Measurements from ENCODE around the gene CCNY. TPM values are rescaled to one million over a fixed set of nuclear protein-coding genes. Genes with fewer than 3 reads are reported as not detected.

Gene CCNY
- total and polyA plus RNA-seq, 4 donors, result 25.5 to 95.9 (median 54.4) TPM

DNA sequence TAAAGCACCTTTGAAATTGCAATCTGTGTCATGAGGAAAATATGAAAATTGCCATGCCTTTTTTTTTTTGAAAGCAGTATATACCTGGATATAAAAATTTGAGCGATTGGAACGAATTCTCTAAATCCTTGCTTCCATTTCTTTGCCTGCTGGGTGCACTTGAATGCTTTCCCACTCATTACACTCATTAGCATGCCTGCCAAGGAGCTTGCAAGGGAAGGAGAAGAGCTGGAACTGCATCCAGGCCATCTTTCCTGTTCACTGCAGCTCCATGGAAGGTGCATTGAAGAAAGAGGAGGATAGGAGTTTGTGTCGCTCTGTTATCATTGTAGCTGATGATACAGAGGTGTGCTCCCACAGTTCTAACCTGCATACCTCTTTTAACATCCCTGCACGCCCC lies 166.4 kb downstream of the CCNY start:
- WGBS, 2 donors, result 93 to 97% methylated on average over 4 of the region's 4 CpGs
- Histone ChIP-seq H3K36me3 (ENCODE audit: control insufficient read depth in 1 of 2, insufficient read depth in 2 of 2, low read length in 1 of 2) (no peaks in the 10 kb centered on the region), H3K4me1 (ENCODE audit: control insufficient read depth in 1 of 2, insufficient read depth in 2 of 2, low read length in 2 of 2) (no peaks in the 10 kb centered on the region), H3K4me3 (ENCODE audit: low read length in 2 of 2) (no peak overlapping the region), H3K27me3 (ENCODE audit: control insufficient read depth in 1 of 2, insufficient read depth in 2 of 2, low read length in 1 of 2) (no peaks in the 10 kb centered on the region), H3K27ac (ENCODE audit: low read depth in 1 of 2, low read length in 2 of 2) (no peak overlapping the region), H3K9me3 (ENCODE audit: control insufficient read depth, low read length) (no peaks in the 10 kb centered on the region)
- intact Hi-C loops (cut with DNase I), result no loop called here
- ATAC-seq (ENCODE audit: low FRiP score) (no peak), DNase-seq (no peak)

GRCh38 chr10:35503578-35503977 lies 167.3 kb downstream of the CCNY start:
- no peaks in the 10 kb centered on the region for H3K27me3 ChIP-seq (ENCODE audit: control insufficient read depth in 1 of 2, insufficient read depth in 2 of 2, low read length in 1 of 2)
- intact Hi-C loops (cut with DNase I), result no loop called here
- H3K36me3 ChIP-seq (ENCODE audit: control insufficient read depth in 1 of 2, insufficient read depth in 2 of 2, low read length in 1 of 2), result no peaks in the 10 kb centered on the region
- DNase-seq (no peak), ATAC-seq (ENCODE audit: low FRiP score) (no peak)
- H3K4me3 ChIP-seq (ENCODE audit: low read length in 2 of 2), result no peak overlapping the region
- no peaks in the 10 kb centered on the region for H3K4me1 ChIP-seq (ENCODE audit: control insufficient read depth in 1 of 2, insufficient read depth in 2 of 2, low read length in 2 of 2)
- 87 to 89% methylated on average over 5 of the region's 5 CpGs for WGBS, 2 donors
- H3K9me3 ChIP-seq (ENCODE audit: control insufficient read depth, low read length), result no peaks in the 10 kb centered on the region
- no peak overlapping the region for H3K27ac ChIP-seq (ENCODE audit: low read depth in 1 of 2, low read length in 2 of 2)

DNA sequence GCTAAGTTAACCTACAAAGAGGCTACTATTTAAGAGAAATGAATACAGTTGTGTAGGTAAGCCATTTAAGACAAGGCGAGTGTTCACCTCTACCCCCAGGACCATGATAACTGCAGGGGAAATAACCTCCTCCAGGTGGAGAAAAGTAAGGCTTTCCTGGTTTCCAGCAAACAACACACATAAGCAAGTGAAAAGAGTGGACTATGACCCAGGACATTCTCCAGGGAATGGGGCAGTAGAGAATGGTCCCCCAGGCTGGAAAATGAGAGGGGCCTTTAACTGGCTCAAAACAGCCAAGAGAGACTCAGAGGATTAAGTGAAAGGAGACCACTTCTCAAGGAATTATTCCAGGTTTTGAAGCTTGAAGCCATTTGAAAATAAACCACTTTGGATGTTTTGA lies 167.8 kb downstream of the CCNY start:
- DNase-seq (no peak), ATAC-seq (ENCODE audit: low FRiP score) (no peak)
- no peaks in the 10 kb centered on the region for H3K27me3 ChIP-seq (ENCODE audit: control insufficient read depth in 1 of 2, insufficient read depth in 2 of 2, low read length in 1 of 2)
- no peaks in the 10 kb centered on the region for H3K36me3 ChIP-seq (ENCODE audit: control insufficient read depth in 1 of 2, insufficient read depth in 2 of 2, low read length in 1 of 2)
- H3K4me1 ChIP-seq (ENCODE audit: control insufficient read depth in 1 of 2, insufficient read depth in 2 of 2, low read length in 2 of 2), result no peaks in the 10 kb centered on the region
- intact Hi-C loops (cut with DNase I), result no loop called here
- WGBS, 2 donors, result 97% methylated on average over 1 of the region's 1 CpG
- H3K9me3 ChIP-seq (ENCODE audit: control insufficient read depth, low read length), result no peaks in the 10 kb centered on the region
- H3K4me3 ChIP-seq (ENCODE audit: low read length in 2 of 2), result no peak overlapping the region
- H3K27ac ChIP-seq (ENCODE audit: low read depth in 1 of 2, low read length in 2 of 2), result no peak overlapping the region

- H3K27me3 ChIP-seq (ENCODE audit: control insufficient read depth in 1 of 2, insufficient read depth in 2 of 2, low read length in 1 of 2), result no peaks in the 10 kb centered on the region
- H3K9me3 ChIP-seq (ENCODE audit: control insufficient read depth, low read length), result no peaks in the 10 kb centered on the region
- ATAC-seq (ENCODE audit: low FRiP score), result no peak
- no peak overlapping the region for H3K27ac ChIP-seq (ENCODE audit: low read depth in 1 of 2, low read length in 2 of 2)
- intact Hi-C loops (cut with DNase I), result no loop called here
- H3K4me1 ChIP-seq (ENCODE audit: control insufficient read depth in 1 of 2, insufficient read depth in 2 of 2, low read length in 2 of 2), result no peaks in the 10 kb centered on the region
- H3K36me3 ChIP-seq (ENCODE audit: control insufficient read depth in 1 of 2, insufficient read depth in 2 of 2, low read length in 1 of 2), result no peaks in the 10 kb centered on the region
- DNase-seq, result no peak
- 91 to 95% methylated on average over 3 of the region's 3 CpGs for WGBS, 2 donors
- no peak overlapping the region for H3K4me3 ChIP-seq (ENCODE audit: low read length in 2 of 2)
Measured at GRCh38 chr10:35505241-35505873, 169.0 kb downstream of the CCNY start.

DNA sequence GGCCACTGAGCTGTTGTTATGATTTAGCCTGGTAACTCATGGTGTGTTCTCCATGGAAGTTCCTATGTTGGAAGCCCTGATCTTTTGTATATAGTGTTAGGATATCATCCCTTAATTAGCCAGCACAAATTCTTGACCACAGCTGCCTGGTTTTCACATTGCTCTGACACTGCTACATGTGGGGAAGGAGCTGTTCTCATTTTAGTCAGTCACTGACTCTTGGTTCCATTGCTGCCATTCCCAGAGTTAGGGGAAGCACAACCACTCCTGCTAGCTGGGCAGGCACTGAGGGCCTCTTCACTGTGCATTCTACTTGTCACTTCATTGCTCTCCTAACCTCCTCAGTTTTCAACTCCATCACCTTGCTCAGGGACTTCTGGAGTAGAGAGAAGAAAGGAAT lies 170.4 kb downstream of the CCNY start:
- intact Hi-C loops (cut with DNase I), result no loop called here
- no peak for ATAC-seq (ENCODE audit: low FRiP score)
- Histone ChIP-seq H3K4me1 (ENCODE audit: control insufficient read depth in 1 of 2, insufficient read depth in 2 of 2, low read length in 2 of 2) (no peaks in the 10 kb centered on the region), H3K27ac (ENCODE audit: low read depth in 1 of 2, low read length in 2 of 2) (no peak overlapping the region), H3K9me3 (ENCODE audit: control insufficient read depth, low read length) (no peaks in the 10 kb centered on the region), H3K4me3 (ENCODE audit: low read length in 2 of 2) (no peak overlapping the region), H3K36me3 (ENCODE audit: control insufficient read depth in 1 of 2, insufficient read depth in 2 of 2, low read length in 1 of 2) (no peaks in the 10 kb centered on the region), H3K27me3 (ENCODE audit: control insufficient read depth in 1 of 2, insufficient read depth in 2 of 2, low read length in 1 of 2) (no peaks in the 10 kb centered on the region)
- DNase-seq, result no peak

GRCh38 chr10:35507519-35508109 lies 171.3 kb downstream of the CCNY start:
- intact Hi-C loops (cut with DNase I), result no loop called here
- no peak for ATAC-seq (ENCODE audit: low FRiP score)
- WGBS, 2 donors, result 94 to 95% methylated on average over 8 of the region's 8 CpGs
- no peak for DNase-seq
- no peak overlapping the region for H3K4me3 ChIP-seq (ENCODE audit: low read length in 2 of 2)
- no peak overlapping the region for H3K27ac ChIP-seq (ENCODE audit: low read depth in 1 of 2, low read length in 2 of 2)
- no peaks in the 10 kb centered on the region for H3K27me3 ChIP-seq (ENCODE audit: control insufficient read depth in 1 of 2, insufficient read depth in 2 of 2, low read length in 1 of 2)
- H3K36me3 ChIP-seq (ENCODE audit: control insufficient read depth in 1 of 2, insufficient read depth in 2 of 2, low read length in 1 of 2), result no peaks in the 10 kb centered on the region
- no peaks in the 10 kb centered on the region for H3K9me3 ChIP-seq (ENCODE audit: control insufficient read depth, low read length)
- H3K4me1 ChIP-seq (ENCODE audit: control insufficient read depth in 1 of 2, insufficient read depth in 2 of 2, low read length in 2 of 2), result no peaks in the 10 kb centered on the region

GRCh38 chr10:35508647-35509046 lies 172.3 kb downstream of the CCNY start:
- Histone ChIP-seq H3K9me3 (ENCODE audit: control insufficient read depth, low read length) (no peaks in the 10 kb centered on the region), H3K36me3 (ENCODE audit: control insufficient read depth in 1 of 2, insufficient read depth in 2 of 2, low read length in 1 of 2) (no peaks in the 10 kb centered on the region), H3K27me3 (ENCODE audit: control insufficient read depth in 1 of 2, insufficient read depth in 2 of 2, low read length in 1 of 2) (no peaks in the 10 kb centered on the region), H3K4me3 (ENCODE audit: low read length in 2 of 2) (no peak overlapping the region), H3K27ac (ENCODE audit: low read depth in 1 of 2, low read length in 2 of 2) (no peak overlapping the region), H3K4me1 (ENCODE audit: control insufficient read depth in 1 of 2, insufficient read depth in 2 of 2, low read length in 2 of 2) (no peaks in the 10 kb centered on the region)
- 82 to 86% methylated on average over 1 of the region's 1 CpG for WGBS, 2 donors
- DNase-seq, result no peak
- intact Hi-C loops (cut with DNase I), result no loop called here
- no peak for ATAC-seq (ENCODE audit: low FRiP score)

- ATAC-seq (ENCODE audit: low FRiP score) (no peak), DNase-seq (no peak)
- Histone ChIP-seq H3K4me3 (ENCODE audit: low read length in 2 of 2) (no peak overlapping the region), H3K9me3 (ENCODE audit: control insufficient read depth, low read length) (no peaks in the 10 kb centered on the region), H3K4me1 (ENCODE audit: control insufficient read depth in 1 of 2, insufficient read depth in 2 of 2, low read length in 2 of 2) (no peaks in the 10 kb centered on the region), H3K27me3 (ENCODE audit: control insufficient read depth in 1 of 2, insufficient read depth in 2 of 2, low read length in 1 of 2) (no peaks in the 10 kb centered on the region), H3K27ac (ENCODE audit: low read depth in 1 of 2, low read length in 2 of 2) (no peak overlapping the region), H3K36me3 (ENCODE audit: control insufficient read depth in 1 of 2, insufficient read depth in 2 of 2, low read length in 1 of 2) (no peaks in the 10 kb centered on the region)
- intact Hi-C loops (cut with DNase I), result no loop called here
- WGBS, 2 donors, result 92 to 96% methylated on average over 8 of the region's 8 CpGs
Measured at GRCh38 chr10:35510891-35511290, 174.6 kb downstream of the CCNY start.

DNA sequence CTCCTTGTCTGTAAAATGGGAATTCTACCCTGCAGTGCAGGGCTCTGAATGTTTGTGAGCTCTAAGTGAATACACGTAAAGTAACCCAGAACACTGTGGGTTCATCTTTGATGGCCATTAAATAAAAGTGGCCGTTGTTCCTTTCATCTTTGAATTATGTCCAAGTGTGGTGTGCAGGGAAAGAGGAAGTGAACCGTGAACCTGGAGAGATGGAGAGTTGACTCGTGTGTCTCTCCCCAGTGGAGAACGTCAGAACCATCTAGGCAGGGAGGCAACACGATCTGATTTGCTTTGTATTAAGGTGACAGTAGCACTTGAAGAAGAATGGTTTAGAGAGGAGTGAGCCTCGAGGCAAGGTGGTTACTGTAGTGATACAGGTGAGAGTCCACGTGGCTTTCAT lies 175.3 kb downstream of the CCNY start:
- WGBS, 2 donors, result 89 to 91% methylated on average over 8 of the region's 8 CpGs

More for the DNA sequence above, 175.3 kb downstream of the CCNY start:
- H3K27ac ChIP-seq (ENCODE audit: low read depth in 1 of 2, low read length in 2 of 2), result no peak overlapping the region
- H3K4me3 ChIP-seq (ENCODE audit: low read length in 2 of 2), result no peak overlapping the region
- H3K27me3 ChIP-seq (ENCODE audit: control insufficient read depth in 1 of 2, insufficient read depth in 2 of 2, low read length in 1 of 2), result no peaks in the 10 kb centered on the region
- DNase-seq, result no peak
- no peak for ATAC-seq (ENCODE audit: low FRiP score)
- H3K9me3 ChIP-seq (ENCODE audit: control insufficient read depth, low read length), result no peaks in the 10 kb centered on the region
- intact Hi-C loops (cut with DNase I), result no loop called here
- H3K4me1 ChIP-seq (ENCODE audit: control insufficient read depth in 1 of 2, insufficient read depth in 2 of 2, low read length in 2 of 2), result no peaks in the 10 kb centered on the region
- no peaks in the 10 kb centered on the region for H3K36me3 ChIP-seq (ENCODE audit: control insufficient read depth in 1 of 2, insufficient read depth in 2 of 2, low read length in 1 of 2)
